OCI-LY1 (cell line): ENCODE data around the gene ADTRP.

Experiments
- H2AFZ ChIP-seq: fragments of 200-600 bp; sonication (generic), shearing (Covaris generic); 2 replicates; pipeline ENCODE4 v1.6.0; 2014; ENCODE audit warnings: antibody characterized with exemption, mild to moderate bottlenecking, low read length
- H3F3A ChIP-seq: fragments of 200-600 bp; sonication (generic), shearing (Covaris generic); 2 replicates; pipeline ENCODE4 v1.6.0; 2014; ENCODE audit warnings: mild to moderate bottlenecking, antibody characterized with exemption, low read length, moderate library complexity; ENCODE audit not compliant: insufficient read depth
- H3K27ac ChIP-seq: fragments of 200-600 bp; sonication (generic); 2 replicates; pipeline ENCODE4 v1.5.1; 2014; ENCODE audit warnings: low read length, mixed run types, mild to moderate bottlenecking, low read depth; ENCODE audit not compliant: poor library complexity, severe bottlenecking
- H3K27me3 ChIP-seq: fragments of 200-600 bp; sonication (generic); 2 replicates; pipeline ENCODE4 v1.6.0; 2014; ENCODE audit warnings: antibody characterized with exemption, mild to moderate bottlenecking, low read length, moderate library complexity; ENCODE audit not compliant: insufficient read depth
- H3K36me3 ChIP-seq: fragments of 200-600 bp; sonication (generic); 2 replicates; pipeline ENCODE4 v1.6.1; 2014; ENCODE audit warnings: mild to moderate bottlenecking, antibody characterized with exemption, low read length, moderate library complexity, mixed read lengths; ENCODE audit not compliant: insufficient read depth
- H3K4me1 ChIP-seq: fragments of 200-600 bp; sonication (generic); 2 replicates; pipeline ENCODE4 v1.5.1; 2014; ENCODE audit warnings: mild to moderate bottlenecking, low read length, moderate library complexity; ENCODE audit not compliant: insufficient read depth, severe bottlenecking
- H3K4me2 ChIP-seq: fragments of 200-600 bp; sonication (generic), shearing (Covaris generic); 2 replicates; pipeline ENCODE4 v1.6.1; 2014; ENCODE audit warnings: low read length
- H3K4me3 ChIP-seq: fragments of 200-600 bp; sonication (generic); 2 replicates; pipeline ENCODE4 v1.5.1; 2014; ENCODE audit warnings: low read length, low read depth, mild to moderate bottlenecking, mixed read lengths; ENCODE audit not compliant: poor library complexity, severe bottlenecking
- H3K79me2 ChIP-seq: fragments of 200-600 bp; shearing (Covaris generic); 2 replicates; pipeline ENCODE4 v1.6.1; 2016; ENCODE audit warnings: mixed run types, low read length, mixed read lengths; ENCODE audit not compliant: insufficient read depth
- H3K9ac ChIP-seq: fragments of 200-600 bp; sonication (generic), shearing (Covaris generic); 2 replicates; pipeline ENCODE4 v1.6.1; 2014; ENCODE audit warnings: mild to moderate bottlenecking, low read length, mixed read lengths
- H3K9me2 ChIP-seq: fragments of 200-600 bp; sonication (generic), shearing (Covaris generic); 2 replicates; pipeline ENCODE4 v1.6.1; 2014; ENCODE audit warnings: low read depth, mild to moderate bottlenecking, low read length, mixed read lengths
- H3K9me3 ChIP-seq: fragments of 200-600 bp; shearing (Covaris generic); 2 replicates; pipeline ENCODE4 v1.6.1; 2014; ENCODE audit warnings: low read length, mixed read lengths
- H4K20me1 ChIP-seq: fragments of 200-600 bp; sonication (generic), shearing (Covaris generic); 2 replicates; pipeline ENCODE4 v1.6.0; 2016; ENCODE audit warnings: mild to moderate bottlenecking, low read length; ENCODE audit not compliant: insufficient read depth
- EZH2 ChIP-seq: fragments of 200-600 bp; sonication (generic), shearing (Covaris generic); IDR thresholded peaks from 2 replicates; pipeline ENCODE4 v1.8.0; 2017; ENCODE audit warnings: borderline replicate concordance, mixed run types, mild to moderate bottlenecking, antibody characterized with exemption, low read length, moderate library complexity, mixed read lengths
- TF ChIP-seq, protein P1 (sequence below): fragments of 200-600 bp; sonication (generic), shearing (Covaris generic); IDR thresholded peaks from 2 replicates; pipeline ENCODE4 v1.5.1; 2017; ENCODE audit warnings: mild to moderate bottlenecking, antibody characterized with exemption, low read length, moderate library complexity, mixed read lengths

ADTRP gene

DNA sequence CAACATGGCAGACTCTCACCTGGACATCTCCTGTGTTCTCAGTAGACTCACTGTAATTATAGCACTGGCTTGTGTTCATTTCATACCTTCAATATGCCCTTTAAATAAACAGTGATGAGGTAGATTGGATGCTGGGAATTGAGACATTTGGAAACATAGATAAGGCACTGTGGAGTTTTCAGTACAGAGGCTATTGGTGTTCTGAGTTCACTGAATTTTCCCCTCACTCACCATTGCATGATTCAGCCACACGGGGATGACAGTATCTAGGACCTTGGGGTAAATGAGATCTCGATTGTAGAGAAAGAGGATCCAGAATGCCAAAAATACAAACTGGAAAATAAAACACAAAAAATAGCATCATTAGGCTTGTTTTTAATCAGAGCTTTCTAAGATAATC, 12.6 kb downstream of the ADTRP start:
- Histone ChIP-seq H4K20me1 (no peaks in the 10 kb centered on the region), H3K9ac (no peak overlapping the region), H3K27ac (no peak overlapping the region)

DNA sequence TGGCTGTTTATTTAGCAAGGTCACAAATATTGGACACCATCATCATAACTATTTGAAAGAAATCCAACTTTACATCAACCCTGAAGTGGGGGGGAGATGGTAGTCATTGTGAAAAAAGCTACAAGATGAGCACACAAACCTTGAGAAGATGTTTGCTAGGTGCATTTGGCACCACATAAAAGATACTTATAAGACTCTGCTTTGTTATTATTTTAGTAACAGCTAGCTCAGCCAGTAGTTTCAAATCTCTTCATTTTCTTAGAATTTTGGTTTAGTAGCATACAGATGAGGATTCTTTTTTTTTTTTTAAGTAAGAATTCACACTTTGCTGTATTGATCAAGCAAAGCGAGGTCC, 14.4 kb downstream of the ADTRP start:
- Histone ChIP-seq H3K36me3 (no peaks in the 10 kb centered on the region), H4K20me1 (no peaks in the 10 kb centered on the region), H3K27me3 (peaks cover 12% of the 10 kb centered on the region; the same call in 1 of the 2 replicates), H3K4me3 (no peak overlapping the region), H3K79me2 (no peaks in the 10 kb centered on the region), H3K27ac (no peak overlapping the region), H3F3A (no peaks in the 10 kb centered on the region), H3K9ac (no peak overlapping the region), H3K9me3 (no peaks in the 10 kb centered on the region), H2AFZ (no peak overlapping the region), H3K9me2 (no peaks in the 10 kb centered on the region), H3K4me2 (no peak overlapping the region), H3K4me1 (no peaks in the 10 kb centered on the region)
- TF ChIP-seq, protein P1, sequence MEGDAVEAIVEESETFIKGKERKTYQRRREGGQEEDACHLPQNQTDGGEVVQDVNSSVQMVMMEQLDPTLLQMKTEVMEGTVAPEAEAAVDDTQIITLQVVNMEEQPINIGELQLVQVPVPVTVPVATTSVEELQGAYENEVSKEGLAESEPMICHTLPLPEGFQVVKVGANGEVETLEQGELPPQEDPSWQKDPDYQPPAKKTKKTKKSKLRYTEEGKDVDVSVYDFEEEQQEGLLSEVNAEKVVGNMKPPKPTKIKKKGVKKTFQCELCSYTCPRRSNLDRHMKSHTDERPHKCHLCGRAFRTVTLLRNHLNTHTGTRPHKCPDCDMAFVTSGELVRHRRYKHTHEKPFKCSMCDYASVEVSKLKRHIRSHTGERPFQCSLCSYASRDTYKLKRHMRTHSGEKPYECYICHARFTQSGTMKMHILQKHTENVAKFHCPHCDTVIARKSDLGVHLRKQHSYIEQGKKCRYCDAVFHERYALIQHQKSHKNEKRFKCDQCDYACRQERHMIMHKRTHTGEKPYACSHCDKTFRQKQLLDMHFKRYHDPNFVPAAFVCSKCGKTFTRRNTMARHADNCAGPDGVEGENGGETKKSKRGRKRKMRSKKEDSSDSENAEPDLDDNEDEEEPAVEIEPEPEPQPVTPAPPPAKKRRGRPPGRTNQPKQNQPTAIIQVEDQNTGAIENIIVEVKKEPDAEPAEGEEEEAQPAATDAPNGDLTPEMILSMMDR = no peak
- no peak for TF ChIP-seq EZH2

More for the DNA sequence above, 12.6 kb downstream of the ADTRP start:
- no peak overlapping the region for H2AFZ ChIP-seq
- H3K4me3 ChIP-seq = no peak overlapping the region
- no peaks in the 10 kb centered on the region for H3K4me1 ChIP-seq
- TF ChIP-seq, protein P1 = no peak
- no peak for TF ChIP-seq EZH2
- no peaks in the 10 kb centered on the region for H3K9me3 ChIP-seq
- no peak overlapping the region for H3K4me2 ChIP-seq
- H3K36me3 ChIP-seq = no peaks in the 10 kb centered on the region
- H3F3A ChIP-seq = no peaks in the 10 kb centered on the region
- H3K27me3 ChIP-seq = peaks cover 12% of the 10 kb centered on the region; the same call in 1 of the 2 replicates
- H3K79me2 ChIP-seq = no peaks in the 10 kb centered on the region
- no peaks in the 10 kb centered on the region for H3K9me2 ChIP-seq

DNA sequence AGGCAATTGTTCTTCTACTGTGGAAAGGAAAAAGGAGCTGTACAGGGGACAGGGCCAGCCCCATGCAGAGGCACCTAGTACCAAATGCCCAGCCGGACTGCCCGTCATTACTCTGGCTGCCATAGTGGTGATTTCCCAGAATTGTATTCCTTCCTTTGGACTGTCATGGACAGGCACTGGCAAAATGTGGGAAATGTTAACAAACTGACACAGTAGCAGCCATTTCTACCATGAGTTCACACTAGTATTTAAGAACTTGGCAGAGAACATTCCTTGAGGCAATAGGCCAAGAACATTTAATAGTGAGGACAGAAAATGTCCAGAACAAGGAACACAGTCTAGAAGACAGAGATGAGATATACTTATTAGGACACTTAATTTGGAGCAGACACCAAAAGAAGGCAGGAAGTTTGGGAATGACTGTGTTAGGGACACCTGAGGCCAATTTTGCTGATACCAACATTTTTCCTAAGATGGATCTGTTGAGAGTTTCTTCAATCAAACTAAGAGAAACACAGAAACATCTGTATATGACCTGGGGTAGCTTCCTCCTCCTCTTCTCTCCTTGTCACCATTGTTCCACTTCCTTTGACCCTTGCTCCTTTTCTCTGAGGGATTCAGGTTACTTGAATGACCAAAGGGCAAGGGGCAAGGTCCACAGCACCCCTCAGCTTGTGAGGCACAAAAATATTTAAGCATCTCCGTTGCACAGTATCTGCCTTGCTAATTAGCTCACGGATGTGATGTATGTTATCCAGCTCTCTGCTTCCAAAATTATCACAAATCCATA, 14.9 kb downstream of the ADTRP start:
- no peak overlapping the region for H2AFZ ChIP-seq
- H3K4me2 ChIP-seq = no peak overlapping the region
- no peaks in the 10 kb centered on the region for H3K4me1 ChIP-seq
- H4K20me1 ChIP-seq = no peaks in the 10 kb centered on the region
- peaks cover 6% of the 10 kb centered on the region; the same call in 1 of the 2 replicates for H3K27me3 ChIP-seq
- no peaks in the 10 kb centered on the region for H3K36me3 ChIP-seq
- H3K79me2 ChIP-seq = no peaks in the 10 kb centered on the region
- H3K4me3 ChIP-seq = no peak overlapping the region
- H3K27ac ChIP-seq = no peak overlapping the region
- TF ChIP-seq EZH2 = no peak
- TF ChIP-seq, protein P1 = no peak
- H3K9me3 ChIP-seq = no peaks in the 10 kb centered on the region
- no peaks in the 10 kb centered on the region for H3K9me2 ChIP-seq
- no peaks in the 10 kb centered on the region for H3F3A ChIP-seq
- H3K9ac ChIP-seq = no peak overlapping the region
